Measurements from ENCODE around the gene TRPV3.

DNA sequence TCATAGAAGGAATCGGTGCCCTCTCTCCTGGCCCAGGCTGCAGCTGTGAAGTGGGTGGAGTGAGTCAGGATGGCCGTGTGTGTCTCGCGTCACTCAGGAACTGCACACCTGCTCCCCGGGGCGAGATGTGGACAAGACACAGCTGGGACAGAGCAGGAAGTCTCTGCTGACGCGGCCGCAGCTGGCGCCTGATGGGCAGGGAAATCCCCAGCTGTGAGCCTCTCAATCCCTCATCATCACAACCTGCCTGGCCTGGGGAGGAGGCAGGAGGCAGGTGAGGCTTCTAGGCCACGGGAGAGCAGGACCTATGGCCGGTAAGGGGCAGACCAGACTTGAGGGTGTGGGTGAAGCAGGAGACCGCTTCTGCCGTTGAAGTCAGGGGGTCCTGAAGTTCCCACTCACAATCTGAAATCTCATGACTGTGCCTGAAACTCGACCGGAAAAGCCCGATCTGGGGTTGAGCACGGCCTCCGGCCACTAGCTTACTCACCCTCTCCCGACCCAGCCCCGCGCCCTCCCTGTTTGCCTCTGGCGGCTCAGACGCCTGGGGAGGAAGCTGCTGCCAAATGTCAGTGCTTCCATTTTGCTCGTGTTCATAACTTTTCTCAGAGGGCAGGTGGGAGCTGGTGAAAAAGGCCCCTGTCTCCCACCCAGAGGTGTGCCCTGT is 1.1 kb upstream of the TRPV3 start:
- TF ChIP-seq, protein P1, sequence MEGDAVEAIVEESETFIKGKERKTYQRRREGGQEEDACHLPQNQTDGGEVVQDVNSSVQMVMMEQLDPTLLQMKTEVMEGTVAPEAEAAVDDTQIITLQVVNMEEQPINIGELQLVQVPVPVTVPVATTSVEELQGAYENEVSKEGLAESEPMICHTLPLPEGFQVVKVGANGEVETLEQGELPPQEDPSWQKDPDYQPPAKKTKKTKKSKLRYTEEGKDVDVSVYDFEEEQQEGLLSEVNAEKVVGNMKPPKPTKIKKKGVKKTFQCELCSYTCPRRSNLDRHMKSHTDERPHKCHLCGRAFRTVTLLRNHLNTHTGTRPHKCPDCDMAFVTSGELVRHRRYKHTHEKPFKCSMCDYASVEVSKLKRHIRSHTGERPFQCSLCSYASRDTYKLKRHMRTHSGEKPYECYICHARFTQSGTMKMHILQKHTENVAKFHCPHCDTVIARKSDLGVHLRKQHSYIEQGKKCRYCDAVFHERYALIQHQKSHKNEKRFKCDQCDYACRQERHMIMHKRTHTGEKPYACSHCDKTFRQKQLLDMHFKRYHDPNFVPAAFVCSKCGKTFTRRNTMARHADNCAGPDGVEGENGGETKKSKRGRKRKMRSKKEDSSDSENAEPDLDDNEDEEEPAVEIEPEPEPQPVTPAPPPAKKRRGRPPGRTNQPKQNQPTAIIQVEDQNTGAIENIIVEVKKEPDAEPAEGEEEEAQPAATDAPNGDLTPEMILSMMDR (IDR thresholded peaks at IDR 0.05; ENCODE audit: low read length) = no peak
- TF ChIP-seq EZH2phosphoT487 (IDR thresholded peaks at IDR 0.05; ENCODE audit: low read length) (no peak), EZH2 (optimal IDR thresholded peaks at IDR 0.05; ENCODE audit: low read depth, low read length) (no peak)
